Activated T-cell treated with anti-CD3 and anti-CD28 coated beads, Interleukin-2, amount 50 U/mL, for 24 hours (primary cell): ENCODE measurements around the gene OR7C1.

Experiments
- DNase-seq: peaks from one replicate; pipeline ENCODE4 v3.0.0-alpha.2; 2020
- H3K27ac Mint-ChIP-seq: 2 replicates; pipeline ENCODE4 v1.8.0; 2020; ENCODE audit warnings: mild to moderate bottlenecking, mixed read lengths
- H3K27me3 Mint-ChIP-seq: 2 replicates; pipeline ENCODE4 v1.8.0; 2020; ENCODE audit warnings: mixed read lengths
- H3K36me3 Mint-ChIP-seq: 2 replicates; pipeline ENCODE4 v1.8.0; 2020; ENCODE audit warnings: low read depth, mixed read lengths
- H3K4me1 Mint-ChIP-seq: 2 replicates; pipeline ENCODE4 v1.8.0; 2020; ENCODE audit warnings: low read depth, mixed read lengths
- H3K4me3 Mint-ChIP-seq: 2 replicates; pipeline ENCODE4 v1.8.0; 2020; ENCODE audit warnings: mild to moderate bottlenecking, moderate library complexity, mixed read lengths
- H3K9me3 Mint-ChIP-seq: 2 replicates; pipeline ENCODE4 v1.8.0; 2020; ENCODE audit warnings: mixed read lengths

Gene OR7C1

DNA sequence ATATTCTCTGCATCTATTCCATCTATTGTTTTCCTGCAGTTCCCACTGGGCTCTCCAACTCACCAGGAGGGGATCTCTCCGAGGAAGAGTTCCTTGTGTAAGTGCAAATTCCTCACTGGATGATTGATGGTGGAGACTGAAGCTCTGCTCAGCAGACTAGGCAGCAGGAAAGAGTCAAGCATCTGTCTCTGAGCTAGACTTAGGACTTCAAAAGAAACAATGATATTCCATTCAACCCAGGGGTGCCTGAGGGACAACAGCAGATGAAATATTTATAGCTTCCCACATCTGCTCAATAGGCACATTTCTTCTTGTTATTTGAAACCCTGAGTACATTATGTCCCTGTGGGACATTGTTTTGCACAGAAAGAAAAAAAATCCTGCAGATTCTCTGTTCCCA lies at the start of gene OR7C1, which contains the start of gene OR7A5:
TSS of gene OR7C1 (minus strand) at position 175 of the 400 bp plus-strand sequence. CDS start 35,049 bp downstream, outside the sequence.
TSS of gene OR7A5 (minus strand) at position 175 of the 400 bp plus-strand sequence. CDS start 6,944 bp downstream, outside the sequence.
- Mint-ChIP-seq H3K9me3 (no peaks in the 10 kb centered on the region), H3K4me1 (no peaks in the 10 kb centered on the region), H3K27me3 (peaks cover 9% of the 10 kb centered on the region), H3K36me3 (no peaks in the 10 kb centered on the region), H3K4me3 (no peak within 1 kb of the TSS), H3K27ac (no peak within 1 kb of the TSS)
- DNase-seq = no peak

DNA sequence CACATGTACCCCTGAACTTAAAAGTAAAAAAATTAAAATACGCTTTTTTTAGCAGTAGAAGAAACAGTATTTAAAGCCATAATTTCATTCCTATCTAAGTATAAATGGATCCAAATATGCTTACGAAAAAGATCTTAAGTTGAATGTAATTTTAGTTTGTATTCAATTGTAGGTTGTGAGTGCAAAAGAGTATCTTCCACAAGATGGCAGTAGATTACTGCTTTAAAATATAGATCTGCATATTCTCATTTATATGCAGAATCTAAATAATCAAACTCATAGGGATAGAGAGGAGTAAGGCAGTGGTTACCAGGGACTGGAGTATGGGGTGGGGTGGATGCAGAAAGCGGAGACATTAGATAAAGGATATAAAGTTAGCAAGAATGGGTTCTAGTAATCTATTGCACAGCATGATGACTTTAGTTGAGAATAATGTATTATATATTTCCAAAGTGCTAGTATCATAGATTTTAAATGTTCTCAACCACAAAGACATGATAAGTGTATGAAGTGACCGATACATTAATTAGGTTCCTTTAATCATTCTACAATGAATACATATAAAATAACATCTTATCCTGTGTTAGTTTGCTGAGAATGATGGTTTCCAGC lies 36.7 kb upstream of the OR7C1 start:
- Mint-ChIP-seq H3K27me3 (peaks cover 40% of the 10 kb centered on the region), H3K4me1 (no peaks in the 10 kb centered on the region), H3K4me3 (no peak overlapping the region), H3K9me3 (no peaks in the 10 kb centered on the region), H3K36me3 (no peaks in the 10 kb centered on the region), H3K27ac (no peak overlapping the region)
- no peak for DNase-seq

DNA sequence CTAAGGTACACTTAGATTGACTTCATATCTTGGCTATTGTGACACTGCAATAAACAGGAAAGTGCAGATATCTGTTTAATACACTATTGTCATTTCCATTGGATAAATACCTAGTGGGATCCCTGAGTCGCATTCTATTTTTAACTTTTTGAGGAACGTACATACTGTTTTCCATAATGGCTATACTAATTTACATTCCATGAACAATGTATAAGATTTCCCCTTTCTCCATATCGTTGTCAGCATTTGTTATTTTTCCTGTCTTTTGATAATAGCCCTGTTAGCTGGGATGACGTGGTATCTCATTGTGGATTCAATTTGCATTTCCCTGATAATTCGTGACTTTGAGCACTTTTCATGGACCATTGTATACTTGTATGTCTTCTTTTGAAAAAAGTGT lies 33.5 kb upstream of the OR7C1 start:
- Mint-ChIP-seq H3K4me1 (no peaks in the 10 kb centered on the region), H3K4me3 (no peak overlapping the region), H3K27me3 (peaks cover 51% of the 10 kb centered on the region), H3K9me3 (no peaks in the 10 kb centered on the region), H3K36me3 (no peaks in the 10 kb centered on the region), H3K27ac (no peak overlapping the region)
- DNase-seq = no peak

DNA sequence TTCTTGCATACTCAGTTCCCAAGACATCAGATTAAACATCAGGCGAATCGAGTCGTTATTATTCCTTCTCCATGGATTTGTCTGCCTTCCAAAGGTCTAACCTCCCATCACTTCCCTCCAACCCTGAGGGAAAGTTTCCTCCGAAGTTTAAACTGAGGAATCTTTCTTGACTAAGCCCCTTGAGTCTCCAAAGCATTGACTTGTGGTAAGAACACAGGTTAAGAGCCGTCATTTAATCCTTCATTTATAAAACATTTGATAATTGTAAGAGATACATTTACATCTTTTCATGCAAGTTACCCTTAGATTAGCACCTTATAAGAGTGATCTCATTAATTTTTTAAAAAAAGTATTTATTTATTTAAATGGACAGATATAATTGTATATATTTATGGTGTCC lies 13.8 kb upstream of the OR7C1 start, which contains the start of gene OR7A10:
TSS of gene OR7A10 (minus strand) at position 101 of the 400 bp plus-strand sequence. CDS start 7,045 bp downstream, outside the sequence.
- no peak for DNase-seq
- Mint-ChIP-seq H3K36me3 (no peaks in the 10 kb centered on the region), H3K4me1 (no peaks in the 10 kb centered on the region), H3K27ac (no peak within 1 kb of the TSS), H3K27me3 (peaks cover 42% of the 10 kb centered on the region), H3K9me3 (no peaks in the 10 kb centered on the region), H3K4me3 (no peak within 1 kb of the TSS)

DNA sequence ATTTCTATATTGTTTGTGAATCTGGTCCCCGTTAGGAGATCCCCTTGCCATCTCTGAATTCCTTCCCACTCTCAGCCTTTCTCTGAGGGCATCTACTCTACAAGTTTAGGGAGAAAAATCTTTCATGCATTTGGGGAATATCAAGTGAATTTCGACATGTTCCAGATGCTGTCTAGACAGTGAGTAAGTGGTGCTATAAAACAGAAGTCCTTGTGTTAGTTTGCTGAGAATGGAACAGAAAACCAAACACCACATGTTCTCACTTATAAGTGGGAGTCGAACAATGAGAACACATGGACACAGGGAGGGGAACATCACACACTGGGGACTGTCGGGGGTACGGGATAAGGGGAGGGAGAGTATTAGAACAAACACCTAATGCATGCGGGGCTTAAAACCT lies 8.6 kb upstream of the OR7C1 start:
- Mint-ChIP-seq H3K4me3 (no peak overlapping the region), H3K4me1 (no peaks in the 10 kb centered on the region), H3K36me3 (no peaks in the 10 kb centered on the region), H3K27me3 (peaks cover 38% of the 10 kb centered on the region), H3K9me3 (no peaks in the 10 kb centered on the region), H3K27ac (no peak overlapping the region)
- no peak for DNase-seq

DNA sequence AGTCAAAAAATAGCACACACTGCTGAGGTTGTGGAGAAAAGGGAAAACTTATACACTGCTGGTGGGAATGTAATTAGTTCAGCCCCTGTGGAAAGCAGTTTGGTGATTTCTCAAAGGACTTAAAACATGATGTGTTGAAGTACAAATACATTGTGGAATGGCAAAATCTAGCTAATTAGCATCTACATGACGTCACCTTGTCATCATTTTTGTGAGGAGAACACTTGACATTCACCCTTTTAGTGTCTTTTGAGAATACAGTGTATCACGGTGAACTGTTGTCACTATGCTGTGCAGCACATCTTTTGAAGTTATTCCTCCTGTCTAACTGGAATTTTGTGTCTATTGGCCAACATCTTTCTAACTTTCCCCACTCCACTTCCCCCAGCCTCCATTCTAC lies 8.2 kb upstream of the OR7C1 start:
- H3K9me3 Mint-ChIP-seq = no peaks in the 10 kb centered on the region
- no peaks in the 10 kb centered on the region for H3K36me3 Mint-ChIP-seq
- H3K27ac Mint-ChIP-seq = no peak overlapping the region
- peaks cover 35% of the 10 kb centered on the region for H3K27me3 Mint-ChIP-seq
- DNase-seq = no peak
- no peaks in the 10 kb centered on the region for H3K4me1 Mint-ChIP-seq
- no peak overlapping the region for H3K4me3 Mint-ChIP-seq

DNA sequence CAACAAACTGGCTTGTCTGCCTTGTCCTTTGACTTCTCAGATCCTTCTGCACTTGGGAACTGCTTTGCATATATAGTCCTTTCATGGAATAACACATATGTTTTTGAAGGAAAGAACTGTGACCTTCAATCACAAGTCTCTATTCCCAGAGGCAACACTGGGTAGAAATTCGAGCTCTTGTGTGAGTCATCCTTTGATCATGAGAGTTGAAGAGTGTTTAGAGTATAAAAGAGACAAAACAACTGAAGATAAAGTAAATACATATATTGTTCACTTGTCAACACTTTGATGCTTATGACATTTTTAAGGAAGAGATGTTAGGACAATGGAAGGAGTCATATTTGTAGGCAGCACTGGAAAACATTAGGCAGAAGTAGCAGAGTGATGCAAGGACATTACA lies 5.2 kb upstream of the OR7C1 start:
- H3K9me3 Mint-ChIP-seq = no peaks in the 10 kb centered on the region
- peaks cover 38% of the 10 kb centered on the region for H3K27me3 Mint-ChIP-seq
- H3K4me1 Mint-ChIP-seq = no peaks in the 10 kb centered on the region
- no peaks in the 10 kb centered on the region for H3K36me3 Mint-ChIP-seq
- no peak for DNase-seq
- H3K27ac Mint-ChIP-seq = no peak overlapping the region
- no peak overlapping the region for H3K4me3 Mint-ChIP-seq

DNA sequence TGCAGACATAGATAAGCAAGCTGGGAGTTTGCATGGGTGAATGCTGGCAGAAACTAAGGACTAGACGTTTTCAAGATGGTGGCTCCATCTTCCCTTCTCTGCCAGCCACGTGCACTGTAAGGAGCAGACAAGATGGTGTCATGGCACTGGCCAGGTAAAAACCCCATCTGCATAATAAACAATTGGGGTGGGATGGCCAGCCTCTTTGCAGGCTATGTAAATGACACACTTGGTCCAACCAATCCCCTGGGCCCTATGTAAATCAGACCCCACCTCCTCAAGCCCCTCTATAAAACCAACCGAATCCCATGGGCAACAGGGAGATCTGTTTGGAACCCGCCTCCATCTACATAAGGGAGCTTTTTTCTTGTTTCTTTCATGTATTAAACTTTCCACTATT lies 2.4 kb upstream of the OR7C1 start:
- Mint-ChIP-seq H3K9me3 (no peaks in the 10 kb centered on the region), H3K4me3 (no peak overlapping the region), H3K27me3 (peaks cover 18% of the 10 kb centered on the region), H3K27ac (no peak overlapping the region), H3K4me1 (no peaks in the 10 kb centered on the region), H3K36me3 (no peaks in the 10 kb centered on the region)
- DNase-seq = no peak

DNA sequence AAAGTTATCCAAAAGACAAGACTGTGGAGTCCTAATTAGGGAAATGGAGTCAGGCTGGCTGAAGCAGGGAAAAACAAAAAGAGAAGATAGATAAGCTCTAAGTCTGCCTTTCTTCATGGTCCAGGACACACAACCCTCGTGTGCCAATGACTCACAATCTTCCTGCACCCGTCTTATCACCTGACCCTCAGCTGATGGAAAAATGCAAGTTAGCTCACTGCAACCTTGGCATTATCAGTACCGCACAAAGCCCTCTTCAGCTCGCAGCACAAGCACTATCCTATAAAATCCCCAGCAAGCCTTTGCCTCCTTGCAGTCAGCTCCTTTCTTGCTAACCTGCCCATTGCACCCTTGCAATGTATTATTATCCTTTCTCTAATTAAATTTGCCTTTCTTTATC lies 4.3 kb downstream of the OR7C1 start:
- Mint-ChIP-seq H3K4me1 (no peaks in the 10 kb centered on the region), H3K27me3 (peaks cover 32% of the 10 kb centered on the region), H3K4me3 (no peak overlapping the region), H3K27ac (no peak overlapping the region), H3K36me3 (no peaks in the 10 kb centered on the region), H3K9me3 (no peaks in the 10 kb centered on the region)
- no peak for DNase-seq

DNA sequence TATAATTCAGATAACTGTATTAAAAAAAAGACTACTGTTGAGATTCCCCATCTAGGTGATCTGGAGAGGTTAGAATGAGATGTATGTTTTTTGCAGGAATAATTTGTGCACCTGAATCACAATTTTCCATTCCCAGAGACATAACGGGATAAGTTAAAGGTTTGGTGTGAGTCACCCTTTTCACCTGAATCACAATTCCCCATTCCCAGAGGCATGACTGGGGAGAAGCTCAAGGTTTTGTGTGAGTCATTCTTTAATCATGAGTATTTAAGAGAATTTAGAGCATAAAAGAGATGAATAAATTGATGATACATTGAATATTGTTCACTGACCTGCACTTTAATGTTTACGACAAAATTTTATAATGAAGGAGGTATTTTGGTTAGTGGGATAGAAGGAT lies 9.0 kb downstream of the OR7C1 start:
- no peaks in the 10 kb centered on the region for H3K36me3 Mint-ChIP-seq

DNA sequence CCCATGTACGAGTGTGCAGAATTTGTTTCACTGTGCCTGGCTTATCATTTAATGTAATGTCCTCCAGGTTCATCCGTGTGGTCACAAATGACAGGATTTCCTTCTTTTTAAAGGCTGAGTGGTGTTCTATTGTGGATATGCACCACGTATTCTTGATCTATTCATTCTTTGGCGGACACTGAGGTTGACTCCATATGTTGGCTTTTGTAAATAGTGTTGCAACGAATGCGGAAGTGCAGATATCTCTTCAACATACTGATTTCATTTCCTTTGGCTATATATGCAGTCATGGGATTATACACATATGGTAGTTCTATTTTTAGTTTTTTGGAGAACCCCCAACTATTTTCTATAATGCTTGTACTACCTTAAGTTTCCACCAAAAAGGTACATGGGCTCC lies 13.0 kb downstream of the OR7C1 start:
- Mint-ChIP-seq H3K27ac (no peak overlapping the region), H3K4me1 (no peaks in the 10 kb centered on the region), H3K9me3 (no peaks in the 10 kb centered on the region), H3K27me3 (peaks cover 47% of the 10 kb centered on the region), H3K4me3 (no peak overlapping the region), H3K36me3 (no peaks in the 10 kb centered on the region)
- DNase-seq = no peak

More for the DNA sequence above, 9.0 kb downstream of the OR7C1 start:
- Mint-ChIP-seq H3K4me3 (no peak overlapping the region), H3K27me3 (peaks cover 60% of the 10 kb centered on the region), H3K9me3 (no peaks in the 10 kb centered on the region), H3K27ac (no peak overlapping the region), H3K4me1 (no peaks in the 10 kb centered on the region)
- no peak for DNase-seq

DNA sequence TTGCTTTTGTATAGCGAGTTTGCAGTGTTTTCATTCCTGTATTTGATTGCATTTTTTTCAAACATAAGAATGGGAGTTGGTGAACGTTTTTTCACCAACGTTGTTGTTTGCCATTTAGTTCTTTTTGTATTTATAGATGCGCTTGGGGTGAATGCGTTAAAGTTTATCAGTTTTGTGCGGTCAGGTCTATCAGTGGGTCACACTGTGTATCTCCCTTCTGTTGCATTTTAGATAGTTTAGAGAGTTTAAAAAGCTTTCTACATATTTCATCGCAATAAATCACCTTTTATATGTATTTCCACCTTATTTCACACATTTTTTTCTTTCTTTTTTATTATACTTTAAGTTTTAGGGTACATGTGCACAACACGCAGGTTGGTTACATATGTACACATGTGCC lies 16.4 kb downstream of the OR7C1 start:
- Mint-ChIP-seq H3K4me1 (no peaks in the 10 kb centered on the region), H3K9me3 (no peaks in the 10 kb centered on the region), H3K27me3 (peaks cover 15% of the 10 kb centered on the region), H3K36me3 (no peaks in the 10 kb centered on the region), H3K27ac (no peak overlapping the region), H3K4me3 (no peak overlapping the region)
- DNase-seq = no peak

DNA sequence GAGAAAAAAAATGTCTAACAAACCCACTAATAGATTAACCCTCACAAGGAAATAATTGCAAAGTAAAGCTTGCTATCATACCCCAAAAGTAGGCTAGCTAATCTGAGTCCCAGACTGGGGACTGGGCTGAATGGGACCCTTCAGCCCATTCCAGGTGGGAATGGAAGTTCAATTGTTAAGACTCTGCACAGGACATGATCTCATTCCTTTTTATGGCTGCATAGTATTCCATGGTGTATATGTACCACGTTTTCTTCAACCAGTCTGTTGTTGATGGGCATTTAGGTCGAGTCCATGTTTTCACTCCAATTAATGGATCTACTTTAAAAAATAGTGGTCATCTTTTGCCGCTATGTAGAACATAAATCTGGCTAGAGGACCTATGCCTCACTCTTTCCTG lies 17.9 kb downstream of the OR7C1 start:
- Mint-ChIP-seq H3K4me1 (no peaks in the 10 kb centered on the region), H3K4me3 (no peak overlapping the region), H3K9me3 (no peaks in the 10 kb centered on the region), H3K27ac (no peak overlapping the region), H3K36me3 (no peaks in the 10 kb centered on the region), H3K27me3 (peaks cover 9% of the 10 kb centered on the region)
- DNase-seq = no peak

DNA sequence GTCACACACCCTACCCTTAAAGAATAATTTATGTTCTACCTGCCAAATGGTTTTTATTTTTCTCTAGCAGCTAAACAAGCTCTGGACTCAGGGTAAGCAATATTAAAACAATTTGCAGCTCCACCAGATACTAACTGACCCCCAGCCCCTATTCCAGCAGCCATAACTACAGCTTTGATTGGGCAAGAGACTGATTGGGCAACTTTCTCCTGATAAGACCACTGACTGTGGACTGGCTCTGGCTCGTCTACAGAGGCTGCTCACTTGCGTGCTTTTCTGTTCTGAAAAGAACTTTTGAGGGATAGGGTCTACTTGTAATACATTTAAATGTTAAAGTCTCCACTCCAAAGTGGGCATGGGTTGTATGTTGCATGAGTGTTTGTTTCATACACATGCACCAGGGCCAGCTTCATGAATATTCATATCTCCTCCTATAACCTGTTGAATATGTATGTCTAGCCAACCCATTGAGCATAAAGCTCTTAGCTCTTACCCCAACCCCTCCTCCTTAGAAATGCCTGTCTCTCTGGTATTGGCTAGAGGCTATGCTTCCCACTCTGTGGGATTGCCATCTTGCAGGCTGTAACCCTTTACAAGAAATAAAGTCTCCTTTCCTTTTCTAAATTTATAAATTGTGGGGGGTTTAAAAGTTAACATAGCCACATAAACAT lies 19.9 kb downstream of the OR7C1 start:
- no peak overlapping the region for H3K4me3 Mint-ChIP-seq
- H3K27me3 Mint-ChIP-seq = no peaks in the 10 kb centered on the region
- H3K4me1 Mint-ChIP-seq = no peaks in the 10 kb centered on the region
- no peaks in the 10 kb centered on the region for H3K36me3 Mint-ChIP-seq
- H3K9me3 Mint-ChIP-seq = no peaks in the 10 kb centered on the region
- no peak for DNase-seq
- no peak overlapping the region for H3K27ac Mint-ChIP-seq

DNA sequence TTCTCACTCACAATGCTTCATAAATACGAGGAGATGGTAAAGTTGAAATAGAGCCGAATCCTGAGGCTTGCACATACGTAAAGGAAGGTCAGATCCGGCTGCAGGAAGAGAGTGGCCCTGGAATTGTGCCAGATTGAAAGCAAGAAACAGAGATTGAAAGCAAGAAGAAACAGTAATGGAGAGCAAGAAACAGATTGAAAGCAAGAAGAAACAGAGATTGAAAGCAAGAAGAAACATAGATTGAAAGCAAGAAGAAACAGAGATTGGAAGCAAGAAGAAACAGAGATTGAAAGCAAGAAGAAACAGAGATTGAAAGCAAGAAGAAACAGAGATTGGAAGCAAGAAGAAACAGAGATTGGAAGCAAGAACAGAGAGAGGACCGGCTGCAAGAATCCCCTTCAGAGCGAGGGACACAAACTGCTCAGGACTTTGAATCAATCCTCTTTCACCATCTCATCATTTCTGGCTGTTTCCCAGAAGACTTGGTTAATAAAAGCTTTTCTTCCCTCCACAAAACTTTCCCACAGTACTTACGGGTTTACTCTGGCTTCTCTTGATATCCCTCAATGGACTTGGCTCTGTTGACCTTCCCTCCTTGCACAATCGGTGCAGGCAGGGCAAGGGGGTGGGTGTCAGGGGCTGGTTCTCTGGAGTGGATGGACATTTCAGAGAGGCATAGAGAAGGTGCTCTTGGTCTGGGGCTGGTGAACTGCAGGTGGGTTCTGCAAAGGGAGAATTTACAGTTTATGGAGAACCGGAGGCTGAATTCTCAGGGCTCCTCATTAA lies 25.5 kb downstream of the OR7C1 start:
- Mint-ChIP-seq H3K4me1 (peaks cover 2% of the 10 kb centered on the region), H3K27ac (no peak overlapping the region), H3K9me3 (no peaks in the 10 kb centered on the region), H3K4me3 (no peak overlapping the region), H3K36me3 (no peaks in the 10 kb centered on the region), H3K27me3 (peaks cover 10% of the 10 kb centered on the region)
- no peak for DNase-seq
